GM12878 (cell line): Measurements from ENCODE around the gene DLGAP3. TPM values are rescaled to one million over a fixed set of nuclear protein-coding genes. Genes with fewer than 3 reads are reported as not detected.

Experiments used
- ATAC-seq: fragments of 200-7000 bp; cut with Tn5 transposase; 3 replicates; pipeline ENCODE4 v1.9.1; 2020; ENCODE audit warnings: mild to moderate bottlenecking, moderate library complexity
- BruUV-seq: library from RNA; stranded (reverse); fragments of 400-500 nt; replicated peaks from 2 replicates; lab custom pipeline; 2021; lab: Mats Ljungman, UMichigan
- CTCF ChIA-PET: fragments of 300-600 bp; sonication (Branson Sonifier 250); formaldehyde crosslinking; extraction: SDS; loops from one replicate; lab custom pipeline; 2021; ENCODE audit warnings: inconsistent platforms; lab: Yijun Ruan, JAX
- POLR2A ChIA-PET: fragments of 350-600 bp; formaldehyde crosslinking; extraction: SDS; loops from one replicate; lab custom pipeline; 2021; ENCODE audit warnings: inconsistent platforms; lab: Charles Lee
- RAD21 ChIA-PET: fragments of 300-600 bp; sonication (Branson Sonifier 250); formaldehyde crosslinking; loops from one replicate; lab custom pipeline; 2023; ENCODE audit warnings: antibody characterized with exemption; ENCODE audit not compliant: unreplicated experiment; lab: Charles Lee
- SMC1A ChIA-PET: fragments of 300-600 bp; sonication (Branson Sonifier 250); formaldehyde crosslinking; loops from one replicate; lab custom pipeline; 2023; ENCODE audit not compliant: unreplicated experiment, uncharacterized antibody; lab: Charles Lee
- DNase-seq: peaks from one replicate; pipeline ENCODE4 v3.0.0-alpha.2; 2011; ENCODE audit warnings: low read depth, low spot score
- FAIRE-seq: peaks from 3 replicates; lab custom pipeline; 2011; peaks lifted over from hg19 to GRCh38; lab: Jason Lieb, UNC
- H2AFZ ChIP-seq: 2 replicates; pipeline ENCODE4 v1.6.0; 2011; ENCODE audit warnings: low read depth, low read length, control low read depth; ENCODE audit not compliant: control insufficient read depth
- H3K27ac ChIP-seq: 2 replicates; pipeline ENCODE4 v1.5.1; 2011; ENCODE audit warnings: control low read depth; ENCODE audit not compliant: control insufficient read depth, insufficient read depth
- H3K27me3 ChIP-seq, 2 experiments: replicated peaks in 1 of 2; 2 replicates each; pipeline versions ENCODE4 v1.6.0 to v1.6.1; 2011; ENCODE audit warnings: low read length in 1 of 2; ENCODE audit not compliant: control insufficient read depth in 2 of 2, insufficient read depth in 2 of 2
- H3K36me3 ChIP-seq, 2 experiments: 2 replicates each; pipeline ENCODE4 v1.5.1; 2011; ENCODE audit warnings: low read length in 1 of 2; ENCODE audit not compliant: control insufficient read depth in 2 of 2, insufficient read depth in 2 of 2
- H3K4me1 ChIP-seq: 2 replicates; pipeline ENCODE4 v1.6.1; 2011; ENCODE audit warnings: mild to moderate bottlenecking, low read length, moderate library complexity, mixed read lengths; ENCODE audit not compliant: control insufficient read depth, insufficient read depth
- H3K4me2 ChIP-seq: 2 replicates; pipeline ENCODE4 v1.6.0; 2011; ENCODE audit warnings: control low read depth; ENCODE audit not compliant: control insufficient read depth, insufficient read depth
- H3K4me3 ChIP-seq: fragments of 200-600 bp; sonication (generic); 2 replicates; pipeline ENCODE4 v1.5.1; 2016
- H3K79me2 ChIP-seq: 2 replicates; pipeline ENCODE4 v1.6.0; 2011; ENCODE audit warnings: low read length; ENCODE audit not compliant: control insufficient read depth, insufficient read depth
- H3K9ac ChIP-seq: 2 replicates; pipeline ENCODE4 v1.8.0; 2011; ENCODE audit warnings: low read length, control low read depth, mixed read lengths; ENCODE audit not compliant: control insufficient read depth, insufficient read depth
- H3K9me3 ChIP-seq: replicated peaks from 3 replicates; pipeline ENCODE4 v1.5.1; 2011; ENCODE audit warnings: mild to moderate bottlenecking, low read length; ENCODE audit not compliant: control insufficient read depth, insufficient read depth
- H4K20me1 ChIP-seq: 2 replicates; pipeline ENCODE4 v1.6.0; 2011; ENCODE audit not compliant: control insufficient read depth, insufficient read depth
- BHLHE40 ChIP-seq, 2 experiments: fragments of 450-650 bp in 1 of 2; IDR thresholded peaks; 2 replicates each; pipeline ENCODE4 v1.6.1; 2011 to 2017; ENCODE audit warnings: low read depth in 2 of 2, borderline replicate concordance in 1 of 2, improper control_type of control experiment in 1 of 2, low read length in 1 of 2, mild to moderate bottlenecking in 1 of 2
- BRCA1 ChIP-seq: IDR thresholded peaks from 2 replicates; pipeline ENCODE4 v1.6.1; 2011; ENCODE audit warnings: low read depth, low read length, improper control_type of control experiment
- CUX1 ChIP-seq: IDR thresholded peaks from 2 replicates; pipeline ENCODE4 v1.6.1; 2012; ENCODE audit warnings: improper control_type of control experiment, low read depth, low read length; ENCODE audit not compliant: insufficient replicate concordance
- IKZF1 ChIP-seq: fragments of 450-650 bp; conservative IDR thresholded peaks from 2 replicates; pipeline ENCODE4 v1.6.1; 2017; ENCODE audit warnings: antibody characterized with exemption, mild to moderate bottlenecking
- IKZF2 ChIP-seq, 2 experiments: fragments of 450-650 bp; IDR thresholded peaks; 2 replicates each; pipeline ENCODE4 v1.6.1; 2017; ENCODE audit warnings: mild to moderate bottlenecking in 2 of 2, moderate library complexity in 2 of 2
- NR2F1 ChIP-seq: fragments of 450-650 bp; conservative IDR thresholded peaks from 2 replicates; pipeline ENCODE4 v1.6.1; 2017; ENCODE audit warnings: mild to moderate bottlenecking
- PAX8 ChIP-seq: fragments of 450-650 bp; IDR thresholded peaks from 2 replicates; pipeline ENCODE4 v1.6.1; 2017; ENCODE audit warnings: mild to moderate bottlenecking, moderate library complexity
- RBBP5 ChIP-seq: fragments of 200-600 bp; sonication (generic); conservative IDR thresholded peaks from 2 replicates; pipeline ENCODE4 v1.6.1; 2016
- SREBF2 ChIP-seq: IDR thresholded peaks from 2 replicates; pipeline ENCODE4 v1.6.1; 2012; ENCODE audit warnings: mild to moderate bottlenecking, low read length
- SRF ChIP-seq, 2 experiments: IDR thresholded peaks; 2 replicates each; pipeline ENCODE4 v1.6.1; 2011; ENCODE audit warnings: low read depth in 2 of 2, low read length in 2 of 2, mild to moderate bottlenecking in 1 of 2, moderate library complexity in 1 of 2
- SUPT20H ChIP-seq: IDR thresholded peaks from 2 replicates; pipeline ENCODE4 v1.6.1; 2011; ENCODE audit warnings: low read depth, mild to moderate bottlenecking, low read length, moderate library complexity, borderline replicate concordance; ENCODE audit not compliant: control insufficient read depth
- YBX1 ChIP-seq: fragments of 450-650 bp; IDR thresholded peaks from 2 replicates; pipeline ENCODE4 v1.6.1; 2016; ENCODE audit warnings: antibody characterized with exemption
- YY1 ChIP-seq: IDR thresholded peaks from 2 replicates; pipeline ENCODE4 v1.6.1; 2011; ENCODE audit warnings: low read depth, mild to moderate bottlenecking, low read length
- ZZZ3 ChIP-seq: IDR thresholded peaks from 2 replicates; pipeline ENCODE4 v1.6.1; 2011; ENCODE audit warnings: low read depth; ENCODE audit not compliant: control insufficient read depth, insufficient read length
- WGBS: methylation state at CpG from one replicate; pipeline ENCODE4 v1.1.6; 2016; ENCODE audit warnings: low lambda C conversion rate; ENCODE audit not compliant: insufficient replicate concordance, insufficient coverage; ENCODE audit errors: missing lambda C conversion rate; 5-methylcytosine and 5-hydroxymethylcytosine counted together
- in situ Hi-C: fragments of 300-500 bp; cut with MboI; formaldehyde crosslinking; loops from 9 replicates; pipeline ENCODE4 v1.14.3; 2018; ENCODE audit warnings: mixed read lengths
- intact Hi-C: fragments of 100-400 bp; cut with micrococcal nuclease; formaldehyde crosslinking; loops from one replicate; pipeline ENCODE4 v1.14.2; 2022; ENCODE audit not compliant: unreplicated experiment
- polyA plus RNA-seq, 11 experiments: library from polyadenylated mRNA; depleted of rRNA in 4 of 11; unstranded in 6 of 11; stranded (reverse) in 5 of 11; fragments of >200 nt; fragmentation: Nextera tagmentation in 4 of 11; fragmentation: Illumina TruSeq in 1 of 11; extraction: Ambion mirVana in 4 of 11; extraction: Trizol in 1 of 11; gene quantifications; 1 replicate in 1 of 11; 2 replicates in 10 of 11; pipeline versions ENCODE4 v1.2.1 to v1.2.3, GENCODE V29; 2011 to 2016; ENCODE audit warnings: inconsistent platforms in 2 of 11, missing spikeins in 2 of 11, low read depth in 1 of 11
- total RNA-seq, 4 experiments: library from RNA; depleted of rRNA in 3 of 4; stranded (reverse); fragments of >200 nt in 3 of 4; fragmentation: Illumina TruSeq in 1 of 4; extraction: Trizol in 1 of 4; gene quantifications; 2 replicates each; pipeline versions ENCODE4 v1.2.1 to v1.2.3, GENCODE V29; 2013 to 2021

DLGAP3 gene
- total and polyA plus RNA-seq, 10 of the 15 experiments (the other 5 are each of a cell fraction or from before 2014, with no cell fraction given): 0.03 to 0.15 (median 0.08) TPM; not detected in 4

GRCh38 chr1:34908369-34908768 is 21.1 kb downstream of the DLGAP3 start:
- Histone ChIP-seq H3K27me3 (no peaks in the 10 kb centered on the region; a peak in 1 of 4 replicates), H3K36me3 (no peaks in the 10 kb centered on the region), H3K4me2 (no peak overlapping the region), H3K79me2 (no peaks in the 10 kb centered on the region), H2AFZ (no peak overlapping the region), H3K4me1 (no peaks in the 10 kb centered on the region), H3K4me3 (no peak overlapping the region), H3K9me3 (no peaks in the 10 kb centered on the region), H4K20me1 (no peaks in the 10 kb centered on the region), H3K27ac (no peak overlapping the region), H3K9ac (no peak overlapping the region)
- SMC1A ChIA-PET: no interaction called here
- POLR2A ChIA-PET: no interaction called here
- in situ Hi-C loops (no loop called here), intact Hi-C loops (no loop called here)
- DNase-seq: no peak
- WGBS: 6% methylated on average over 3 of the region's 3 CpGs
- no TSS peak for BruUV-seq
- CTCF ChIA-PET: no interaction called here
- RAD21 ChIA-PET: no interaction called here
- no peak for TF ChIP-seq ZZZ3
- TF ChIP-seq SUPT20H: no peak
- TF ChIP-seq BRCA1: no peak
- TF ChIP-seq CUX1: no peak
- no peak for TF ChIP-seq YY1
- TF ChIP-seq SREBF2: no peak
- TF ChIP-seq BHLHE40 (IDR thresholded peaks at IDR 0.05; ENCODE audit: borderline replicate concordance in 1 of 2, low read depth in 2 of 2, low read length in 1 of 2): no peak
- TF ChIP-seq PAX8: no peak
- TF ChIP-seq IKZF1: no peak
- TF ChIP-seq RBBP5: no peak
- no peak for TF ChIP-seq SRF (IDR thresholded peaks at IDR 0.05; ENCODE audit: low read depth in 2 of 2, low read length in 2 of 2)
- TF ChIP-seq IKZF2 (IDR thresholded peaks at IDR 0.05): no peak
- no peak for TF ChIP-seq NR2F1
- TF ChIP-seq YBX1: no peak
- ATAC-seq: no peak
- FAIRE-seq: no peak
